Muscle of leg (tissue), 11 donors: ENCODE measurements around the gene STK32C. TPM values are rescaled to one million over a fixed set of nuclear protein-coding genes. Genes with fewer than 3 reads are reported as not detected.

Experiments
- DNase-seq: peaks from one replicate; pipeline ENCODE4 v3.0.0; 2013
- H3K27ac ChIP-seq: one replicate; pipeline ENCODE4 v1.5.1; 2013; ENCODE audit warnings: mild to moderate bottlenecking, low read length, control low read depth
- H3K27me3 ChIP-seq: one replicate; pipeline ENCODE4 v1.6.1; 2013; ENCODE audit warnings: low read length; ENCODE audit not compliant: control insufficient read depth, insufficient read depth
- H3K36me3 ChIP-seq: one replicate; pipeline ENCODE4 v1.6.1; 2013; ENCODE audit warnings: low read length; ENCODE audit not compliant: control insufficient read depth, insufficient read depth
- H3K4me1 ChIP-seq: one replicate; pipeline ENCODE4 v1.6.1; 2013; ENCODE audit warnings: low read length; ENCODE audit not compliant: control insufficient read depth, insufficient read depth
- H3K4me3 ChIP-seq: one replicate; pipeline ENCODE4 v1.5.1; 2013; ENCODE audit warnings: low read length, control low read depth
- H3K9me3 ChIP-seq: replicated peaks from 2 replicates; pipeline ENCODE4 v1.6.1; 2013; ENCODE audit warnings: low read depth, low read length; ENCODE audit not compliant: control insufficient read depth
- WGBS: methylation state at CpG from one replicate; pipeline ENCODE4 v1.1.5; 2013; ENCODE audit warnings: missing lambda C conversion rate; ENCODE audit not compliant: insufficient coverage; 5-methylcytosine and 5-hydroxymethylcytosine counted together
- polyA plus RNA-seq, 8 donors: library from polyadenylated mRNA; unstranded; fragments of 120-200 nt; gene quantifications; one replicate each; pipeline versions ENCODE4 v1.2.1 to v1.2.3, GENCODE V29; 2013; ENCODE audit warnings: inconsistent platforms in 1 of 8, low replicate concordance in 1 of 8; ENCODE audit not compliant: insufficient read length in 8 of 8, insufficient read depth in 1 of 8
- total RNA-seq: library from RNA; stranded (reverse); fragments of 120-200 nt; gene quantifications from one replicate; pipeline ENCODE4 v1.2.4, GENCODE V29; 2013

STK32C gene
- total and polyA plus RNA-seq, 9 donors, result 9.4 to 14.7 (median 12.0) TPM

- WGBS, result 85% methylated on average over 4 of the region's 17 CpGs
- Histone ChIP-seq H3K36me3 (no peaks in the 10 kb centered on the region), H3K9me3 (no peaks in the 10 kb centered on the region), H3K27me3 (peaks cover 37% of the 10 kb centered on the region), H3K4me3 (no peak overlapping the region), H3K27ac (no peak overlapping the region), H3K4me1 (peaks cover 10% of the 10 kb centered on the region)
- no peak for DNase-seq
Observed at GRCh38 chr10:132167976-132168375, 139.8 kb downstream of the STK32C start.

GRCh38 chr10:132167041-132167674 lies 140.6 kb downstream of the STK32C start:
- peaks cover 17% of the 10 kb centered on the region for H3K4me1 ChIP-seq
- H3K9me3 ChIP-seq, result no peaks in the 10 kb centered on the region
- H3K27me3 ChIP-seq, result peaks cover 32% of the 10 kb centered on the region
- 81% methylated on average over 22 of the region's 22 CpGs for WGBS
- H3K36me3 ChIP-seq, result no peaks in the 10 kb centered on the region
- DNase-seq, result no peak
- H3K27ac ChIP-seq, result no peak overlapping the region
- H3K4me3 ChIP-seq, result no peak overlapping the region

GRCh38 chr10:132166216-132166950 lies 141.4 kb downstream of the STK32C start:
- no peaks in the 10 kb centered on the region for H3K36me3 ChIP-seq
- H3K27ac ChIP-seq, result no peak overlapping the region
- no peaks in the 10 kb centered on the region for H3K9me3 ChIP-seq

GRCh38 chr10:132165416-132165980 lies 142.3 kb downstream of the STK32C start:
- Histone ChIP-seq H3K4me1 (peaks cover 22% of the 10 kb centered on the region), H3K27ac (no peak overlapping the region), H3K36me3 (no peaks in the 10 kb centered on the region), H3K27me3 (peaks cover 23% of the 10 kb centered on the region), H3K4me3 (no peak overlapping the region), H3K9me3 (no peaks in the 10 kb centered on the region)
- DNase-seq, result no peak
- 77% methylated on average over 16 of the region's 21 CpGs for WGBS

More at GRCh38 chr10:132166216-132166950, 141.4 kb downstream of the STK32C start:
- 78% methylated on average over 22 of the region's 23 CpGs for WGBS
- H3K27me3 ChIP-seq, result peaks cover 29% of the 10 kb centered on the region
- no peak for DNase-seq
- no peak overlapping the region for H3K4me3 ChIP-seq
- H3K4me1 ChIP-seq, result peaks cover 22% of the 10 kb centered on the region

- no peak for DNase-seq
- Histone ChIP-seq H3K9me3 (no peaks in the 10 kb centered on the region), H3K27ac (no peak overlapping the region), H3K4me3 (no peak overlapping the region), H3K27me3 (peaks cover 20% of the 10 kb centered on the region), H3K4me1 (peaks cover 22% of the 10 kb centered on the region), H3K36me3 (no peaks in the 10 kb centered on the region)
- WGBS, result 35% methylated on average over 20 of the region's 20 CpGs
Observed at GRCh38 chr10:132164761-132165278, 142.9 kb downstream of the STK32C start.

GRCh38 chr10:132163826-132164515 lies 143.8 kb downstream of the STK32C start:
- H3K36me3 ChIP-seq, result no peaks in the 10 kb centered on the region
- no peak overlapping the region for H3K27ac ChIP-seq
- H3K4me1 ChIP-seq, result peaks cover 22% of the 10 kb centered on the region
- WGBS, result 56% methylated on average over 9 of the region's 17 CpGs
- H3K27me3 ChIP-seq, result peaks cover 20% of the 10 kb centered on the region
- no peak for DNase-seq
- no peak overlapping the region for H3K4me3 ChIP-seq
- no peaks in the 10 kb centered on the region for H3K9me3 ChIP-seq

- no peak overlapping the region for H3K27ac ChIP-seq
- H3K4me1 ChIP-seq, result peaks cover 22% of the 10 kb centered on the region
- no peaks in the 10 kb centered on the region for H3K36me3 ChIP-seq
- H3K27me3 ChIP-seq, result peaks cover 19% of the 10 kb centered on the region
- H3K9me3 ChIP-seq, result no peaks in the 10 kb centered on the region
- no peak for DNase-seq
- H3K4me3 ChIP-seq, result no peak overlapping the region
- WGBS, result 22% methylated on average over 9 of the region's 16 CpGs
Observed at GRCh38 chr10:132163278-132163765, 144.4 kb downstream of the STK32C start.

GRCh38 chr10:132162590-132163277 lies 145.0 kb downstream of the STK32C start:
- Histone ChIP-seq H3K27me3 (peaks cover 18% of the 10 kb centered on the region), H3K4me1 (peaks cover 22% of the 10 kb centered on the region), H3K9me3 (no peaks in the 10 kb centered on the region), H3K4me3 (no peak overlapping the region), H3K27ac (no peak overlapping the region), H3K36me3 (no peaks in the 10 kb centered on the region)
- DNase-seq, result no peak
- WGBS, result 33% methylated on average over 6 of the region's 10 CpGs

GRCh38 chr10:132162021-132162531 lies 145.7 kb downstream of the STK32C start:
- H3K9me3 ChIP-seq, result no peaks in the 10 kb centered on the region
- no peak overlapping the region for H3K27ac ChIP-seq
- peak; percentile 60 for DNase-seq
- WGBS, result 32% methylated on average over 8 of the region's 12 CpGs
- H3K27me3 ChIP-seq, result peaks cover 18% of the 10 kb centered on the region
- no peak overlapping the region for H3K4me3 ChIP-seq
- H3K4me1 ChIP-seq, result peaks cover 22% of the 10 kb centered on the region
- H3K36me3 ChIP-seq, result no peaks in the 10 kb centered on the region
